ENCODE data around the gene IQCC.
A peak's percentile ranks its signal among the peaks of the same experiment; 100 is the strongest.

The IQCC gene

GRCh38 chr1:32195972-32196823, 9.3 kb upstream of the IQCC start:
- FAIRE-seq (no peak), DNase-seq (ENCODE audit: low spot score) (no peak)

- DNase-seq (ENCODE audit: low spot score) (no peak), FAIRE-seq (no peak)
These were observed 8.4 kb upstream of the IQCC start for GRCh38 chr1:32197074-32197473.

GRCh38 chr1:32197837-32198236, 7.6 kb upstream of the IQCC start:
- DNase-seq (ENCODE audit: low spot score) (no peak), FAIRE-seq (no peak)

GRCh38 chr1:32198237-32199042, 7.0 kb upstream of the IQCC start:
- DNase-seq (ENCODE audit: low spot score) (no peak), FAIRE-seq (no peak)

GRCh38 chr1:32199043-32199716, 6.3 kb upstream of the IQCC start:
- FAIRE-seq (no peak), DNase-seq (ENCODE audit: low spot score) (no peak)

- no peak for FAIRE-seq
These were observed 5.8 kb upstream of the IQCC start for GRCh38 chr1:32199717-32200072.

GRCh38 chr1:32200226-32201010, 5.1 kb upstream of the IQCC start, which contains the start of gene CCDC28B:
CCDC28B (plus strand) TSS chr1:32200595; CDS start chr1:32201936, 1,341 bp downstream.
- FAIRE-seq, result no peak

More at GRCh38 chr1:32199717-32200072, 5.8 kb upstream of the IQCC start:
- DNase-seq (ENCODE audit: low spot score), result no peak

GRCh38 chr1:32201011-32201855, 4.2 kb upstream of the IQCC start:
- no peak for DNase-seq (ENCODE audit: low spot score)
- no peak for FAIRE-seq

More at GRCh38 chr1:32200226-32201010, 5.1 kb upstream of the IQCC start, which contains the start of gene CCDC28B:
- DNase-seq (ENCODE audit: low spot score), result no peak

GRCh38 chr1:32204943-32205361, 519 bp upstream of the IQCC start:
- FAIRE-seq (no peak), DNase-seq (ENCODE audit: low spot score) (no peak)

GRCh38 chr1:32208469-32208868, 3.0 kb downstream of the IQCC start:
- FAIRE-seq (no peak), DNase-seq (ENCODE audit: low spot score) (no peak)

GRCh38 chr1:32208891-32209328, 3.4 kb downstream of the IQCC start, which contains the start of gene DCDC2B:
DCDC2B (plus strand) TSS chr1:32209089; CDS start chr1:32209094, 5 bp downstream.
- peak; percentile 85 for DNase-seq (ENCODE audit: low spot score)
- no peak for FAIRE-seq

- no peak for FAIRE-seq
- DNase-seq (ENCODE audit: low spot score), result peak; percentile 48
These were observed 10.4 kb downstream of the IQCC start for GRCh38 chr1:32215629-32216480.

- DNase-seq (ENCODE audit: low spot score) (no peak), FAIRE-seq (no peak)
These were observed 11.1 kb downstream of the IQCC start for GRCh38 chr1:32216566-32216965.

- FAIRE-seq, result no peak
- DNase-seq (ENCODE audit: low spot score), result no peak
These were observed 13.6 kb downstream of the IQCC start for GRCh38 chr1:32219022-32219421.

GRCh38 chr1:32220746-32221580, 15.5 kb downstream of the IQCC start:
- peak; percentile 92 for DNase-seq (ENCODE audit: low spot score)
- FAIRE-seq, result peak; percentile 76

- no peak for DNase-seq (ENCODE audit: low spot score)
- FAIRE-seq, result no peak
These were observed 16.1 kb downstream of the IQCC start for GRCh38 chr1:32221581-32221979.

GRCh38 chr1:32221980-32222755, 16.7 kb downstream of the IQCC start, which contains the start of the genes EIF3I and TMEM234:
EIF3I (plus strand) TSS chr1:32222407; CDS start chr1:32222442, 35 bp downstream.
TMEM234 (minus strand) TSS chr1:32222353; CDS start chr1:32222322, 31 bp downstream.
- FAIRE-seq (peak; percentile 18), DNase-seq (ENCODE audit: low spot score) (peak; percentile 86)

All from RCC 7860 (cell line).